ENCODE data around the gene ZNF814. TPM values are rescaled to one million over a fixed set of nuclear protein-coding genes. Genes with fewer than 3 reads are reported as not detected.
"Not testable (repeated sequence)": the region's sequence is repeated elsewhere in the genome, so short reads cannot be mapped to it uniquely, and the experiment has no call there.

Gene ZNF814
- total RNA-seq, 2 experiments from 2014 or later: 9.3 to 9.6 TPM

DNA sequence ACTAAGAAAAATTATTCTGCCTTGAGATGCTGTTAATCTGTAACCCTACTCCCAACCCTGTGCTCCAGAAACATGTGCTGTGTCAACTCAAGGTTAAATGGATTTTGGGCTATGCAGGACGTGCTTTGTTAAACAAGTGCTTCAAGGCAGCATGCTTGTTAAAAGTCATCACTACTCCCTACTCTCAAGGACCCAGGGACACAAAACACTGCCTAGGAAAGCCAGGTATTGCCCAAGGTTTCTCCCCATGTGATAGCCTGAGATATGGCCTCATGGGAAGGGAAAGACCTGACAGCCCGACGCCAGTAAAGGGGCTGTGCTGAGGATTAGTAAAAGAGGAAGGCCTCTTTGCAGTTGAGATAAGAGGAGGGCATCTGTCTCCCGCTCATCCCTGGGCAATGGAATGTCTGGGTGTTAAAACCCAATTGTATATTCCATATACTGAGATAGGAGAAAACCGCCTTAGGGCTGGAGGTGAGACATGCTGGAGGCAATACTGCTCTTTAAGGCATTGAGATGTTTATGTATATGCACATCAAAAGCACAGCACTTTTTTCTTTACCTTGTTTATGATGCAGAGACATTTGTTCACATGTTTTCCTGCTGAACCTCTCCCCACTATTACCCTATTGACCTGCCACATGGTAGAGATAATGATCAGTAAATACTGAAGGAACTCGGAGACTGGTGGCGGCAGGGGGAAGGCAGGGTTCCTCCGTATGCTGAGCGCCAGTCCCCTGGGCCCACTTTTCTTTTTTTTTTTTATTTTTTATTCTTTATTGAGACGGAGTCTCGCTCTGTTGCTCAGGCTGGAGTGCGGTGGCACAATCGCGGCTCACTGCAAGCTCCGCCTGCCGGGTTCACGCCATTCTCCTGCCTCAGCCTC is 78.2 kb downstream of the ZNF814 start:
- H3K4me3 Mint-ChIP-seq, H3K9me3 Mint-ChIP-seq, POLR2A ChIA-PET, H3K27me3 Mint-ChIP-seq, CTCF ChIA-PET, DNase-seq, H3K27ac Mint-ChIP-seq: not testable (repeated sequence)
- Mint-ChIP-seq H3K36me3 (ENCODE audit: low read depth) (peaks cover 70% of the 10 kb centered on the region), H3K4me1 (peaks cover 38% of the 10 kb centered on the region)

DNA sequence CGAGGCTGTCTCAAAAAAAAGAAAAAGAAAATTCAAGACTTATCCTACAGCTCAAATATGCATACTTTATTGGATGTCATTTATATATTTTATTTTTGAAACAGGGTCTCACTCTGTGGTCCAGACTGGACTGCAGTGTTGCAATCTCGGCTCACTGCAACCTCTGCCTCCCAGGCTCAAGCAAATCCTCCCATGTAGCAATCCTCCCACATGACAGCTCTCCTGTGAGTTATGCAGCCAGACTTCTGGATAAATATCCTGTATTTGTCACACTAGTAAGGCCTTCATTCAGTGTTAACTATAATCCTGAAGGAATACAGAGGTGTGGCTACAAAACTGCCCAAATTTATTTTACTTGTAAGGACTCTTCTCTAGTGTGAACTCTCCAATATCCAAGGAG is 81.3 kb downstream of the ZNF814 start:
- ChIA-PET CTCF (no interaction called here), POLR2A (no interaction called here)
- peaks cover 75% of the 10 kb centered on the region for H3K36me3 Mint-ChIP-seq (ENCODE audit: low read depth)
- no peak overlapping the region for H3K27ac Mint-ChIP-seq
- peaks cover 22% of the 10 kb centered on the region for H3K4me1 Mint-ChIP-seq
- no peak for DNase-seq
- H3K4me3 Mint-ChIP-seq: no peak overlapping the region
- H3K9me3 Mint-ChIP-seq: peaks cover 8% of the 10 kb centered on the region
- H3K27me3 Mint-ChIP-seq: no peaks in the 10 kb centered on the region

DNA sequence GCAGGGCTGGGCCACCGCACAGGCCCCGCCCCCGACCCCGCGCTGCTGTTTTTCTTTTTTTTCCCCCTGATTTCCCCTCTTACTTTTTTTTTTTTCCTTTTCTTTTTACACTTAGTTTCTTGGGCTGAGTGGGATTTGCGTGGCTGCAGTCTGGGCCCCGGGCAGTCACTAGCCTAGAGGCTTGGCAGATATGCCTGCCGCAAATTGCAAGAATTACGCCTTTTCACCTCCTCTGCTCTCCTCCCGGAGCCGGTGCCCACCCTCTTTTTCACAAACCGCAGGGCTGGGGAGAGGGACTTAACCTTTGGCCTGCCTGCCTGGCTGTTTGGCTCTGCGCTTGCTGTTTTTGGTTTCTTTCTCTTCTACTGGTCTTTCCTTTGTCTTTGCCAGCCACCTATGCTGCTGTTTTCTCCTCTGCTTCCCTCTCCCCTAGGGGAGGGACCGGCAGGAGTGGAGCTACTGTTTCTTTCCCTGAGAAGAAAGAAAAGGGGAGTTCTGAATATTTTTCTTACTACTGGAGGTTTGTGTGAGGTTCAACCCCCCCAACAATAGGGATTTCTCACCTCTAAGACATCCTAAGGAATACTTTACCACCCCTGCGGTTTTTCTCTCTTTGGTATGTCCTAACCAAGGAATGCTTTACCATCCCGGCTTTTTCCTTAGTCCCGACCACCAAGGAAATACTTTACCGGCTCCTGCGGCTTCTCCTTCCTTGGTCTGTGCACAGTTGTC is 85.1 kb downstream of the ZNF814 start:
- H3K4me1 Mint-ChIP-seq: peaks cover 17% of the 10 kb centered on the region
- ChIA-PET CTCF (no interaction called here), POLR2A (no interaction called here)
- peaks cover 73% of the 10 kb centered on the region for H3K36me3 Mint-ChIP-seq (ENCODE audit: low read depth)
- peaks cover 10% of the 10 kb centered on the region for H3K9me3 Mint-ChIP-seq
- H3K27ac Mint-ChIP-seq: no peak overlapping the region
- no peaks in the 10 kb centered on the region for H3K27me3 Mint-ChIP-seq
- H3K4me3 Mint-ChIP-seq: peak overlapping the region; percentile 40
- DNase-seq: no peak

GRCh38 chr19:57803265-57803593 is 85.6 kb downstream of the ZNF814 start:
- H3K9me3 Mint-ChIP-seq: peaks cover 10% of the 10 kb centered on the region
- ChIA-PET POLR2A (no interaction called here), CTCF (no interaction called here)
- H3K4me1 Mint-ChIP-seq: peaks cover 17% of the 10 kb centered on the region
- H3K4me3 Mint-ChIP-seq: no peak overlapping the region
- no peak overlapping the region for H3K27ac Mint-ChIP-seq
- H3K36me3 Mint-ChIP-seq (ENCODE audit: low read depth): peaks cover 68% of the 10 kb centered on the region
- DNase-seq: no peak
- H3K27me3 Mint-ChIP-seq: no peaks in the 10 kb centered on the region

DNA sequence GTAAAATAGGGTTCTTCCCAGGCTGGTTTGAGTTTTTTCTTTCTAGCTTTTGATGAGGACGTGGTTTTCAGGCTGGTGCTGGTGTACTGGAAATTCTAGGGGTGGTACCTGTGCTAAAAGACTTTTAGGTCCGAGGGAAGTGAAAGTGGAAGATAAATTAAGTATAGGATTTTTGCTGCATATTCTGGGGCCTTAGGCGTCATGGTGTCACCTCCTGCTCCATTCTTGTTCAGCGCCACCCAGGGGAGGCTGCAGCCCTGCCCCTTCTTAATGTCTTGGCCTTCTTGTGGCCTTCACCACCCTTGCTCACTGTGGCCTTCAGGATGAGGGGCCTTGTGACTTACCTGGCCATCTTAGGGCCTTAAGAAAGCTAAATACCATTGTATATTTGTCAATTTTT is 86.6 kb downstream of the ZNF814 start:
- H3K27me3 Mint-ChIP-seq: no peaks in the 10 kb centered on the region
- peaks cover 6% of the 10 kb centered on the region for H3K9me3 Mint-ChIP-seq
- no peak overlapping the region for H3K27ac Mint-ChIP-seq
- ChIA-PET CTCF (no interaction called here), POLR2A (no interaction called here)
- no peak overlapping the region for H3K4me3 Mint-ChIP-seq
- no peak for DNase-seq
- H3K36me3 Mint-ChIP-seq (ENCODE audit: low read depth): peaks cover 60% of the 10 kb centered on the region
- H3K4me1 Mint-ChIP-seq: peaks cover 17% of the 10 kb centered on the region

GRCh38 chr19:57800696-57801095 is 88.1 kb downstream of the ZNF814 start:
- Mint-ChIP-seq H3K4me3 (no peak overlapping the region), H3K4me1 (peaks cover 17% of the 10 kb centered on the region), H3K9me3 (peaks cover 8% of the 10 kb centered on the region), H3K27ac (no peak overlapping the region), H3K36me3 (ENCODE audit: low read depth) (peaks cover 60% of the 10 kb centered on the region), H3K27me3 (no peaks in the 10 kb centered on the region)
- no peak for DNase-seq
- POLR2A ChIA-PET: interaction anchor here (1.2 kb wide), 1 partner anchor 19 kb away, joined by 6 read pairs; no protein-coding TSS in a partner anchor
- CTCF ChIA-PET: no interaction called here

Other genes starting within 250 kb of the ZNF814 start
- gene ZSCAN4, start 220.1 kb downstream of the ZNF814 start, total RNA-seq: not detected
- gene ZNF551, start 207.1 kb downstream of the ZNF814 start, total RNA-seq: 10 to 100 TPM in 1 of 2 experiments, 1 to 10 TPM in 1; 8.9 to 10.2 TPM
- under 1 TPM; 0.38 to 0.70 TPM for gene ZNF154, start 179.8 kb downstream of the ZNF814 start, total RNA-seq
- 10 to 100 TPM; 13.2 to 13.5 TPM for gene ZNF671, start 161.4 kb downstream of the ZNF814 start, total RNA-seq
- gene ZNF776, start 142.2 kb downstream of the ZNF814 start, total RNA-seq: 10 to 100 TPM; 14.9 to 15.1 TPM
- gene ZNF586, start 119.4 kb downstream of the ZNF814 start, total RNA-seq: 10 to 100 TPM; 20.1 to 21.8 TPM
- 1 to 10 TPM; 8.4 to 8.6 TPM for gene ZNF552, start 74.1 kb downstream of the ZNF814 start, total RNA-seq
- gene ZNF587B, start 58.7 kb downstream of the ZNF814 start, total RNA-seq: 10 to 100 TPM; 14.0 to 14.6 TPM
- gene ZNF587, start 39.2 kb downstream of the ZNF814 start, total RNA-seq: 10 to 100 TPM; 34.9 to 36.2 TPM
- gene ZNF417, start 27.6 kb upstream of the ZNF814 start, total RNA-seq: 10 to 100 TPM; 16.7 to 20.1 TPM
- gene ZNF418, start 46.4 kb upstream of the ZNF814 start, total RNA-seq: 1 to 10 TPM; 3.0 to 3.7 TPM
- 1 to 10 TPM; 5.8 to 6.1 TPM for gene ZNF256, start 58.7 kb upstream of the ZNF814 start, total RNA-seq
- gene C19orf18, start 85.5 kb upstream of the ZNF814 start, total RNA-seq: under 1 TPM in 1 of 2 experiments, not detected in 1; 0.40 TPM
- 1 to 10 TPM; 9.6 to 9.7 TPM for gene ZNF606, start 113.8 kb upstream of the ZNF814 start, total RNA-seq
- not detected for gene ZSCAN1, start 145.0 kb upstream of the ZNF814 start, total RNA-seq
- gene ZNF135, start 170.2 kb upstream of the ZNF814 start, total RNA-seq: not detected
- 10 to 100 TPM in 1 of 2 experiments, 1 to 10 TPM in 1; 9.8 to 11.6 TPM for gene ZSCAN18, start 209.2 kb upstream of the ZNF814 start, total RNA-seq